ENCODE measurements around the gene CCDC40. TPM values are rescaled to one million over a fixed set of nuclear protein-coding genes. Genes with fewer than 3 reads are reported as not detected.

CCDC40 gene
- total and polyA plus RNA-seq, 9 of the 15 experiments (the other 6 are each of a cell fraction or from before 2014, with no cell fraction given), result 0.07 to 0.33 TPM; not detected in 7

DNA sequence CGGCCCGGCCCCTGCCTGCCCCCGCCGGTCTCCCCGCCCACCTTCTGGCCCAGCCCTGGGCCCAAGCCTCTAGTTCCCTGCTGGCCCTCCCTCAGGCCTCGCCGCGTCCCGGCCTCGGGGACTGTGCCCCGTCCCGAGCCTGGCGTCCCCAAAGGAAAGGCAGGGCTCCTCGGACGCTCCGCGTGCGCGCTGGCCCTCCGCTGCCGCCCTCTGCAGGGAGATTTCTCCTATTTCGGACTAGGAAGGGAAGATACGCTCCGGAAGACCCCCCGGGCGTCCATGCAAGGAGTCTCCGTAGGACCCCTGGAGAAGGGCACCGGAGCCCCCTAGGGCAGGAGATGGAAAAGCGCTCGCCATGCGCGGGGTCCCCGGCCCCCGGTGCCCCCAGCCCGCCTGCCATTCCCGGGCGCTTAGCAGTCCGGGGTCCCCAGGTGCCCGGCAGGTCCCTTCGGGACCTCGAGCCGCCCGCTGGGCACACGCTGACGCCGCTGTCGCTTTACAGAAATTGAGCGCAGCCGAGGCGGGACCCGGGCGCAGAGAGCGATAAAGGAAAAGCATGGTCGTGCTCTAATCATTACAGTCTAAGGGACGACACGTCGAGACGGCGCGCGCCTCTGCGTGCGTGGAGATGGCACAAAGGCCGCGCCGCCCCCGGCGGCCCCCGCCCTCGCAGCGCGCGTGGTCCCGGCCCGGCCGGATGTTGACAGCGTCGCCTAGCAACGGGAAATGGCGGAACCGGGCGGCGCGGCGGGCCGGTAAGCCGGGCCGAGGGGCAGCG lies at the start of gene CCDC40 (continued):
- TF ChIP-seq CTCF (IDR thresholded peaks at IDR 0.05 in 2 of 3, conservative IDR thresholded peaks at IDR 0.05 in 1 of 3; ENCODE audit: insufficient read depth in 2 of 3, low read depth in 1 of 3, low read length in 3 of 3) (peak in 2 of 3 experiments; percentile 2 to 8; a peak in 1 of 6 replicates), NR2C2 (CRISPR knock-in tag; IDR thresholded peaks at IDR 0.05) (no peak), NR2C2 (tag; IDR thresholded peaks at IDR 0.05) (no peak; the same call in 1 of the 2 replicates), MAZ (CRISPR knock-in tag; conservative IDR thresholded peaks at IDR 0.05 in 1 of 2, IDR thresholded peaks at IDR 0.05 in 1 of 2) (peak in 1 of 2 experiments; percentile 39; a peak in 1 of 4 replicates), KDM2B (CRISPR knock-in tag; IDR thresholded peaks at IDR 0.05) (0 out of 2 replicates have a peak, but pooled peaks have one; percentile 1), VEZF1 (CRISPR knock-in tag; IDR thresholded peaks at IDR 0.05) (peak; percentile 80), HMG20A (CRISPR knock-in tag; conservative IDR thresholded peaks at IDR 0.05) (no peak), CBFB (CRISPR knock-in tag; IDR thresholded peaks at IDR 0.05) (no peak), MYC (IDR thresholded peaks at IDR 0.05; ENCODE audit: low read depth, low read length) (no peak), MYC (CRISPR knock-in tag; IDR thresholded peaks at IDR 0.05; ENCODE audit: borderline replicate concordance, low read depth) (peak; percentile 40; the same call in 1 of the 2 replicates), CXXC5 (CRISPR knock-in tag; IDR thresholded peaks at IDR 0.05) (peak; percentile 63), BMI1 (IDR thresholded peaks at IDR 0.05; ENCODE audit: low read length) (0 out of 2 replicates have a peak, but pooled peaks have one; percentile 22), PCBP1 (IDR thresholded peaks at IDR 0.05; ENCODE audit: low read depth, low read length, poor library complexity, severe bottlenecking) (no peak), ZNF184 (CRISPR knock-in tag; IDR thresholded peaks at IDR 0.05) (no peak), WHSC1 (IDR thresholded peaks at IDR 0.05; ENCODE audit: low read length) (no peak), KAT7 (CRISPR knock-in tag; IDR thresholded peaks at IDR 0.05; ENCODE audit: borderline replicate concordance) (no peak)
- TF ChIP-seq, protein P1, sequence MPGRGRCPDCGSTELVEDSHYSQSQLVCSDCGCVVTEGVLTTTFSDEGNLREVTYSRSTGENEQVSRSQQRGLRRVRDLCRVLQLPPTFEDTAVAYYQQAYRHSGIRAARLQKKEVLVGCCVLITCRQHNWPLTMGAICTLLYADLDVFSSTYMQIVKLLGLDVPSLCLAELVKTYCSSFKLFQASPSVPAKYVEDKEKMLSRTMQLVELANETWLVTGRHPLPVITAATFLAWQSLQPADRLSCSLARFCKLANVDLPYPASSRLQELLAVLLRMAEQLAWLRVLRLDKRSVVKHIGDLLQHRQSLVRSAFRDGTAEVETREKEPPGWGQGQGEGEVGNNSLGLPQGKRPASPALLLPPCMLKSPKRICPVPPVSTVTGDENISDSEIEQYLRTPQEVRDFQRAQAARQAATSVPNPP (IDR thresholded peaks at IDR 0.05; ENCODE audit: borderline replicate concordance, insufficient read depth, insufficient read length), result no peak
- TF ChIP-seq, protein P2, sequence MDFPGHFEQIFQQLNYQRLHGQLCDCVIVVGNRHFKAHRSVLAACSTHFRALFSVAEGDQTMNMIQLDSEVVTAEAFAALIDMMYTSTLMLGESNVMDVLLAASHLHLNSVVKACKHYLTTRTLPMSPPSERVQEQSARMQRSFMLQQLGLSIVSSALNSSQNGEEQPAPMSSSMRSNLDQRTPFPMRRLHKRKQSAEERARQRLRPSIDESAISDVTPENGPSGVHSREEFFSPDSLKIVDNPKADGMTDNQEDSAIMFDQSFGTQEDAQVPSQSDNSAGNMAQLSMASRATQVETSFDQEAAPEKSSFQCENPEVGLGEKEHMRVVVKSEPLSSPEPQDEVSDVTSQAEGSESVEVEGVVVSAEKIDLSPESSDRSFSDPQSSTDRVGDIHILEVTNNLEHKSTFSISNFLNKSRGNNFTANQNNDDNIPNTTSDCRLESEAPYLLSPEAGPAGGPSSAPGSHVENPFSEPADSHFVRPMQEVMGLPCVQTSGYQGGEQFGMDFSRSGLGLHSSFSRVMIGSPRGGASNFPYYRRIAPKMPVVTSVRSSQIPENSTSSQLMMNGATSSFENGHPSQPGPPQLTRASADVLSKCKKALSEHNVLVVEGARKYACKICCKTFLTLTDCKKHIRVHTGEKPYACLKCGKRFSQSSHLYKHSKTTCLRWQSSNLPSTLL (IDR thresholded peaks at IDR 0.05), result no peak

All from K562 (cell line).